Suppressor macrophage treated with lipopolysaccharide for 1 hour (primary cell): ENCODE measurements around the gene LIMCH1.

Experiments used
- DNase-seq, 3 donors: peaks; one replicate each; pipeline ENCODE4 v3.0.0-alpha.2; 2020 to 2022

LIMCH1 gene

DNA sequence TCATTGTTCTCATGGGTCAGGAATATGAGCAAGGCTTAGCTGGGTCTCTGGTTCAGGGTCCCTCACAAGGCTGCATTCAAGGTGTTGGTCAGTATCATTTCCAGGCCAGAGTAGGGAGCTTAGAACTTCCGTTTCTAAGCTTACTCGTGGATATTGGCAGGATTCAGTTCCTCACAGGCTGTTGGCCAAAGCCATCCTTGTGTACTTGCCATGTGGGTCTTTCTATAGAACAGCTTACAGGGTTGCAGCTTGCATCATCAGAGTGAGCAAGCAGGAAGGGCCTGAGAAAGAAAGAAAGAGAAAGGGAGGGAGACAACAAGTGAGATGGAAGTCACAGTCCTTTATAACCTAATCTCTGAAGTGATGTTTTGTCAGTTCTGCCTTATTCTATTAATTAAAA lies 5.1 kb upstream of the LIMCH1 start:
- DNase-seq: peak; percentile 43 to 63 (median 56)

DNA sequence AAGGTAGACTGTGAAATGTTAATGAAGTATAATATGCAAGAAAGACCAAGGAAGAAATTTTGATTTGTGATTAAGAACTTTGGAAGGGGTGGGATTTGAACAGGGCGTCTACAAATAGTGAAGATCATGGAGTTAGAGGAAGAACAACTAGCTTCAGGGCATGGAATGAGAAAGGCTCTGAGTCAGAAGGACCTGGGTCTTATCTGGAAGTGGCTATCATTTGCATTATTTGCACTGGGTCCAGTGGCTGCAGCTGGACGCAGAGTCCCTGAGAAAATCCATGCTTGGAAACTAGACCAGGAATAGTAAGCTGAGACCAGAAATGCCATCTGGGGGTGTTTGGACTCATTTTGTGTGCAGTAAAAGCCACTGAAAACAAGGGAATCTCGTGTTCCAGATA lies 4.3 kb upstream of the LIMCH1 start:
- no peak for DNase-seq

DNA sequence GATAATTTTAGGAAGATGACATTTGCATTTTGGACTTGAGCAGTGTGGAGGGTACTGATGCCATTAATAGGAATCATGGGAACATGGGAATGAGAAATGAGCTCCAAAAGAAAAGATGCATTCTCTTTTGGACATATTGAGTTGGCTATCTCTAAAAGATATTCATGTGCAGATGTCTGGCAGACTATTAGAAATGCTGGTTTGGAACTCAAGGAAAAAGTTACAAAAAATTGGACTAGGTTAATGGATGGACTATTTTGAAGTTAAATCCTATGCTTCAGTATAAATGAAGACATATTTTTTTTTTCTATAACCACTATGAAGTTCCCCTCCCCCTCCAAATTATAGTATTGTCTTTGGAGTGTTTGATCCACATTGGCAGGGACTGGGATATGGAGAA lies 3.6 kb upstream of the LIMCH1 start:
- DNase-seq: no peak

DNA sequence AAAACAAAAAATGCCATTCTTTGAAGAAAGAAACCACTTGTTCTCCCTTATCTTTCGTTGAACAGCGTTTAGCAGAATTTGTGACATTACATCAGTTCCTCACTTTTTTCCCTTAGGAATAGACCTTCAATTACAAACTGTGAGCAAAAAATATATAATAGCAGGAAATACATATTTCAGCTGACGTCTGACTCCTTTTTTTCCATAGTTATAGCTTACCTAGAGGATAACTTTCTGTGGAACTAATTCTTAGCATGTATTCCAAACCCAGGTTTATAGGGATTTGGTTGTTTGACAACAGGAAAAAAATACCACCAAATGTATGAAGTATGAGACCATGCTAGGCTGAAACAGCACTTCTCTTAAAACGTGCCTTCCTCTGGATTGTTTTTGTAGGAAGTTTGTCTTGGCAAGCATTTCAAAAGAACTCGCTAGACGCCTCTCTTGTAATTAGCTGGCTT lies 2.0 kb upstream of the LIMCH1 start:
- no peak for DNase-seq

DNA sequence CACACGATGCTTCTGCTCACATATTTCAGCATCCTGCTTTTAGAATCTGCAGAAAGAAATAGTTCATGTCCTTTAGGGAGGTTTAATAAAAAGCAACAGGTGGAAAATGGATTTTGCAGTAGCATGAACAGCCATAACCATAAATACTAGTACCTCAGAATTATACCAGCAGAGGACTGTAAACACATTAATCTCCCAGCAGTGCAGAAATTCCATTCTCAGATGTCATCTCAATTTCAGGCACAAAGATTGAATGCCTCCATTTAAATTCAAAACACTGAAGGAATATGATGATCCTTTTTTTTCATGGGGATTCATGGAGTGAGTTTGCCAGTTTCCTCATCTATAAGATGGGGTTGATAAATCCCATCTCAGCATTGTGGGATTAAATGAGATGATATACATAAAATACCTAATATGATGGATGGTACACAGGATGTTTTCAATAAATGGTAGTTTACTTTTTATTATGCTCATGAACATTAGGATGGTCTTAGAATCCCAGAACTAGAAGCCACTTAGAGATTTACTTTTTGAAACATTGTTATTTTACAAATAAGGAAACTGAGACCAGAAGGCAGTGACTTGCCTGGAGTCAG lies 566 bp upstream of the LIMCH1 start:
- DNase-seq: no peak

DNA sequence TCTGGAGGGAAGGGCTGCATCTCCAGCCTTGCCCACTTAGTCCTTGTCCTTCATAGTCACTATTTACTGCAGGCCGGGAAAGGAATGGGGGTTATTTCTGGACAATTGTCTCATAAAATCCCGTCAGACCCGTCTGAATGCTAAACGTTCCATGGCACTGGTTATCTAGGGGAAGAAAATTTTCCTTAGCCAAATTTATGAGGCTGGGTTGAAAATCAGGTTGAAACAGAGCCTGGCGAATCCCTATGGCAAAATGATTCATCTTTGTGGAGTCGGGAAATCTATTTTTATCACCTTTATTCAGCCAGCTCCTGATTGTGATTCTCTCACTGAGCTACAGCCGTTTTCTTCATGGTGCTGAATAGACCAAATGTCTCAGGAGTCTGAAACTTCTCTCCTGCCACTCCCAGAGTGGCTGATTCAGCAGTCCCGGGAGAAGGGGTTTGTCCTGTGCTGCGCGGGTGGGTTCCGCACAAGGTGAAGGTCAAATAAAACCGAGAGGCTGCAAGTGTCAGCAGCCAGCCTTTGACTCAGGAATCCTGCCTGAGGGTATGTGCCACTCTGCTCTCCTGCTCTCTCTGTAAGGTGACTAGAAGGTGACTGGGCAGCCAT lies 1.0 kb downstream of the LIMCH1 start:
- DNase-seq: no peak

DNA sequence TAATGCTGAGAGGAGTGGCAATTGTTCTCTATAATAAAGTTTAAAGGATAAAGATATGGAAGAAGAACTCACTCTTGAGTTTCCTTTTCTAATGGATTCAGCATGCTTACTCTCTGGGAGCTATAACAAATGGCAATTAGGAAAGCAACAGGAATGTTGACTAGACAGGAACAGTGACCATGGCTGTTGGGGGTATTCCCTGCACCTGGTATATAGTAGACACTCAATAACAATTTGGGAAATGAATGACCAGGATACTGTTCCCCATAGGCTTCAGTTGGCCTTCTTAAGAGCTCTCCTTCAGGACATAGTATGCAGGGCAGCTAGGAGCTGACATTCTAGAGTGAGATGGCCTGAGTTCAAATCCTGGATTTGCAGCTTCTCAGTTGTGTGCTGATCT lies 1.8 kb downstream of the LIMCH1 start:
- DNase-seq: no peak

DNA sequence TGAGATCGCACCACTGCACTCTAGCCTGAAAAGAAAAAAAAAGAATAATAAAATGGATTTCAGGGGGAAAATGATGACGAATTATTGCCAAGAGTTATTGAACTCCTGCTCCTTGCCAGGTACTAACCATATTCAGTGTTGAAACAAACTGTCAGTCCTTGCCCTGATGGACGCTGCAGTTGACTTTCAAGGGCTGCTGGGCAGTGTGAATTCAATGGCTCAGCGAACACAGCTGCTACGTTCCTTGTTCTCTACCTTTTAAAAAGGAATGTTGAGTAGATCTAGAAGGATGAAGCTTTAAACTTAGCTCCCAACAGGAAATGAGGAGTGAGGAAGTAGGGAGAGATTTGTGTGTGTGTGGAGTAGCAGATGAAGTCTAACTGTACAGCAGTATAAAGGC lies 2.7 kb downstream of the LIMCH1 start:
- no peak for DNase-seq

DNA sequence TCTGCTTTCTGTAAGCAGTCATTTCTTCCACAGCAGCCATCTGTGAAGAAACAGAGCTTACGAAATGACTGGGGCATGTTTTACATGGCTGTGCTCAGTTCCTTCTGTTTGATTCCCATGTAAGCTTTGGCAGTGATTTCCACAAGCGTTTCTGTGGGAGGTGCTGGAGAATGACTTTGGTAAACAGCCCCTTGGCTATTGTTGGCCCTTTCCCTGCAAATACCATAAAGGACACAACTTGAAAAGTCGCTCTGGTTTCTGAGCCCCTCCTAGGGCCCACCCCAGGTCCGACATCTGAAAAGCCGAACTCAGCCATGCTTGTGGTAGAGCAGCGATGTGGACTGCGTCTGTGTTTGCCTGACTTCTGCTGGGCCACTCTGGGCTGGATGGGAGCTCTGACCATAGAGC lies 3.7 kb downstream of the LIMCH1 start:
- DNase-seq: no peak

DNA sequence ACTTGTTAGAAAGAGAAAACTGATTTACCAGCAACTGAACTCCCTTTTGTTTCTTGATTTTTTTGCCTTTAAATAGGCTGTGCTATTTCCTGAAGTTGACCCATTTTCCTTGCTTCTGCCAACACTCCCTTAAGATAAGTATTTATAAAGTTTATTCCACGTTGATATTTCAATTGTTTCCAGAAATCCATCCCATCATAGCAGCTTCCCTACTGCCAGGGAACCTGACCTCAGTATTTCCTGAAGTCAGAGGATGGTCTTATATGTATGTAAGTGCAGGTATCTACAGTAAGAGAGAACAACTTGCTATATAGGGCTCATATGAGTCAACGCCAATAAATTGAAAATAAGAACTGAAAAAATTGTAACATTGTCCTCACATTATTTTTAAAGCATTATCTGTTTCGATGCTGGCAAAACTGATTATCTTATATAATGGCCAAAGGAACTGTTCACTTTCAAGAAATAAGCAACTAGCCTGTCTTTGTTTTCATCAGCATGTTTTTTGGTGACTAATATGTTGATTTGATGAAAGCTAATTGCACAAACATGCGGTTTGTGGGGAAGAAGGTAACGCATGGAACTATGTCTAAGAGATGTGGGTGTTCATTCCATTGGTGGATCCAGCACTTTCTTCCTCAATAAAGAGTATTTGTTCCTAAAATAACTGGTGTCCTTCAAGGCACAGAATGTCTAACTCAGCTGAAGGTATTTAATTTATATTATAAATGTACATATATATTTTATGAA lies 4.7 kb downstream of the LIMCH1 start:
- peak in 1 of 3 donors; percentile 31 for DNase-seq

DNA sequence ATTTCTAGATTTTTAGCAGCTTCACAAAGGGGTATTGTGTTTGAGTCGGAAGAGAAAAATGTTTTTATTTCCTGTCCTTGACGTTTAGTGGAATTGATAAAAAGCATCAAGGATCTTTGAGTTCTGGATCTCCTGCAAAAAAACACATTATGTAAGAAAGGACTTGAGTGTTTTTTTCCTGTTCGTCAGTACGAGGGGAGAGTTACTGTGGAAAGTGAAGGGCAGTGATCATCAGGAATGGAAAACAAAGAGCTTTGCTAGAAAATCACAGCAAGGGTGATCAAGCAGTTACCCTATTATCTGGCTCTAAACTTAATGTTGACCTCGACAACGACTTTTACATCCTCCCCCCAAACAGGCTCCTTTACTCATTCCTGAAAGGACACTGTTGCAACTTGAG lies 7.3 kb downstream of the LIMCH1 start:
- DNase-seq: no peak

DNA sequence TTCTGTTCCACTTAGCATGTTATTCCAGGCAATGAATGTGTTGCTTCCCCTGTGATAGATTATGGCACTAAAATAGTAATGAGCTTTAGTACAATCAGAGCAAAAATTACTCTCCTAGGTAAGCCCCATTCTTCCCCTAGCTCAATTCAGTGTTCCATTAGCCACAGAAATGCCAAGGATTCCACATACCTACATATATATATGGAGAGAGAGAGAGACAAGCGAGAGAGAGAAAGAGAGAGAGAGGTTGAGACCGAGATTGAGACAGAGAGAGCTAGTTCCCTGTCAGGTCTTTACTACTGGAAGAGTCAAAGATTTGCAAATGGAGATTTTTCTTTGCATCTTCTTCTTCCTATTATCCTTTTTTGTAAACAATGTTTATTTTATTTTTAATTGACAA lies 8.7 kb downstream of the LIMCH1 start:
- DNase-seq: no peak

DNA sequence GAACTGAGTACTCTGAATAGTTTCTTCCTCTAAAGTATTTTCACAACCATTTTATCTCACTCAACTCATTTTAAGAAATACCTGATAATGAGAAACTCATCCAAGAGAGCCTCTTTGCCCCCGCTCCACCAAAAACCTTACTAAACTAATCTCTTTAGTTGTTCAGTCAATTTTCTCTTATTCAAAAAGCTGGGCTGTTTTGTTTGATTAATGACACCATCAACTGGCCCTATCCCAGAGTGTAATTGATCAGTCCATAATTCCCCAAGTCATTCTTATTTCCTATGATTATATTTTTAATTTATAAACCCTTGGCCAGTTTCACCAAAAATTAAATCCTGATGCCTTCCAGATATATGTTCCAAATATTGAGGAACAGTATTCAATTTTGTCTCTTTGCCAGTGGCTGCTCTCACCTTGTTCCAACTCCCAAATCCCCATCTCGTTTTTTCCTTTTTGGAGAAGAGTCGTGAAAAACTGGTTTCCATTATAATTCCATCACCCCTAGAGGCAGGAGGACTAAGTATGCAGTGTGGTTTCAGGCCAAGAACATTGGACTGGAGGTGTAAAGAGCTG lies 10.4 kb downstream of the LIMCH1 start:
- DNase-seq: no peak

DNA sequence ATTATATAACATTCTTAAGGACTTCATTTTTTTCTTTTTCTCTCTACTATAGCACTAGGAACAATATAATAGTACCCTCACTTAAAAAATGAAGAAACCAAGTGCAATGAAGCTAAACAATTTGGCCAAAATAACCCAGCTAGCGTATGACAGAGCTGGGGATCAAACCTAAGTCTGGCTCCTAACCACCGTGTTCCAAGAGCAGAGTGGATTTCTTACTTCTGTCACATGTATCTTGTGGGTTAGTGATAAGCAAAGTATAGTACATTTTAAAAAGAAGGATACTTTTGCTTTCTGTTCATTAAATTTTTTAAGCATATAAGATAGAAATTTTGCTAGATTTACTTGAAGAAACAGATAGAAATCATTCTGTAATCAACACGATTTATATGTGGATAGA lies 11.5 kb downstream of the LIMCH1 start:
- no peak for DNase-seq

DNA sequence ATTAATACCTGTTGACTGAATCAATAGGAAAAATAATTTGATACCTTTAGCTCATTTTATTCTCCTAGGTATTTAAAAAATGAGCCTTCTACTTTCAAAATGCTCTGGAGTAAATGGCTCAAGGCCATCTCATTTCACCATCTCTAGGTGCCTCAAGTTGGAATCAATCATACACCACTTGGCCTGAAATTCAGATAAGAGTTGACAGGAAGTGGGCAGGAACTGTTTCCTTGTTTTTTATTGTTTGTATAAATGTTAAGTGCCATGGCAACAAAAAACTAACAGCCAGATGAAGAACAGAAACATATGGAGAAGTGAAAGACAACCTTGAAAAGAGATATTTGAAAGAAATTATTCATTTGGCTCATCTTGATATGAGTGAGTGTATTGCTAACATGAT lies 12.4 kb downstream of the LIMCH1 start:
- DNase-seq: no peak

DNA sequence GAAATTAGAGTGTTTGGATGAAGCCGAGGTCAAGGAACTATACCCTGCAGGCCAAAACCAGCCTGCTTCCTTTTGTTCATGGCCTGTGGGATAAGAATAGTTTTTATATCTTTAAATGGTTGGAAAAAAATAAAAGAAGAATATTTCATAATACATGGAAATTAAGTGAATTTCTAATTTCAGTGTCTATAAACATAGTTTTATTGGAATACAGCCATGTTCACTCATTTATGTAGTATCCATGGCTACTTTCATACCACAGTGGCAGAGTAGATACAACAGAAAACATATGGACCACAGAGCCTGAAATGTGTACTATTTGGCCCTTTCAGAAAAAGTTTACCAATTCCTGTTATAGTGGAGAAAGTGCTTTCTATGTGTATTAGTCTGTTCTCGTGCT lies 13.6 kb downstream of the LIMCH1 start:
- DNase-seq: no peak

DNA sequence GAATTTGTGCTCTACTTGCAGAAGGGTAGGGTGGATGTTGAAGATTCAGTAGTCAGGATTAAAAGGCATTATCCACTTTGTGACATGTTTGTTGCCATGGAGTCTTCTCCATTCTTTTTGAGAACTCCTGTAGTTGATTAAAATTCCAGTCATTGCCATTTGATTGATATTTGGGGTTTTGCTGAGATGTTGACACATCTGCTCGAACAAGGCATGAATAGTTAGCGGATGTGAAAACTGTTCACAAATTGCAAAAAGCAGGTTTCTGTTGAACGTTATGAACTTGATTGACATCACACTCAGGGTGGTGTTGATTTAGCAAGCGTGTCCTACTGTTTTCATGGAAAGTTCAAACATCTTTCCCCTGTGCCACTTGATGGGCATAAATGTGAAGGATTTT lies 16.9 kb downstream of the LIMCH1 start:
- DNase-seq: no peak

DNA sequence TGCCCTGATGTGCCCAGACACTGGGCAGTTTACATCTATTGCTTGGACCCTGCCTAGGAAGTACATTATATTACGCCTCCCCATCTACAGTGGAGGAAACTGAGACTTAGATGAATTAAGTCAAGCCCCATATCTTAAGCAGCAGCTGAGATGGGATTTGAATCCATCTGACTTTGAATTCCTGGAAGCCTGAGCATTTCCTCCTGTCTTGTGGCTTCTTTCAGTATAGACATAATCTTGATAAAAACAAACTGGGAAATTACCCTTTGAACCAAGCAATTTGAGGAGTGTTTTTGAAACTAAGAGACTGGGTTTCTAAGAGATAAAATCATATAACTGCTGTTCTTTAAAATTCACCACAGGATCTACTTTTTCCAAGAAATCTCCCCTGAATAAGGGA lies 18.6 kb downstream of the LIMCH1 start:
- no peak for DNase-seq

DNA sequence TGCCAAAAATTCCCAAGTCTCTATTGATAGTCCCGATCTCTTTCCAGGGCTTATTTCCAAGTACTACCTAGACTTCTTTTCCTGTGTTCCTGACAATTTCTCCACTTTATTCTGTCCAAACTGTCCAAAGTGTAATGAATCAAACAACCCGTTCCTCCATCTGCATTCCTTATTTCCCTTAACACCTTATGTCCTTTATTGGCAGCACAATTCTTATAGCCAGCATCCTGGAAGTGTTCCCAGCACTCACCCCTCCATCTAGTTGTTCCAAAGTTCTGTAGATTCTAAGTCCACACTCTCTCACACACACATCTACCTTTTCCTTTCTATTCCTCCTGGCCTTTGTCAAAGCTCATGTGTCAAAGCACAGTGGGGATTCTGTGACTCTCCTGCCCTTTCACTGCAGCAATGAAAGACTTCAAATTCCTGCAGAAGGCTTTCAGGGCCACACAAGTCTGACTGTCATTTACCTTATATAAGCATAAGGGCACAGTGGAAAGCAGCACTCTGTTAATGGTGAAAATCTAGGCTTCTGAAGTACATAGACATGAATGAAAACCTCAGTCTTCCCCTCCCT lies 22.1 kb downstream of the LIMCH1 start:
- no peak for DNase-seq

DNA sequence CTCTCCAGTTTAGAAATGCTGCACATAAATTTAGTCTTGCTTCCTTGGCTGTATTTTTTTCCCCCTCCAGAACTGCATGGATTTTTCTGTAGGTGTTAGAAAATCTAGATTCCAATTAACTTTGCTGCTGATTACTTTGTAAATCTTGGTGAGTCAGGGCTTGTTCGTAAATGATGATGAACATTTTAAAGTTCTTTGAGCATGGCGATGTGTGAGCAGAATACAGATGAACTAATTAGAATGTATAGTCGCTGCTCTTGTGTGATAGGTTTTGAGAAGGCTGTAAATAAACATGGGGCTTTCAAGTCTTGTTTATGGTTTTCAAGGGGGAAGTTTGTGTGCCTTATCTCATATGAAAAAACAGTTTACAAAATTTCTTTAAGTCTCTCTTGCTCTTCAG lies 23.3 kb downstream of the LIMCH1 start:
- no peak for DNase-seq

DNA sequence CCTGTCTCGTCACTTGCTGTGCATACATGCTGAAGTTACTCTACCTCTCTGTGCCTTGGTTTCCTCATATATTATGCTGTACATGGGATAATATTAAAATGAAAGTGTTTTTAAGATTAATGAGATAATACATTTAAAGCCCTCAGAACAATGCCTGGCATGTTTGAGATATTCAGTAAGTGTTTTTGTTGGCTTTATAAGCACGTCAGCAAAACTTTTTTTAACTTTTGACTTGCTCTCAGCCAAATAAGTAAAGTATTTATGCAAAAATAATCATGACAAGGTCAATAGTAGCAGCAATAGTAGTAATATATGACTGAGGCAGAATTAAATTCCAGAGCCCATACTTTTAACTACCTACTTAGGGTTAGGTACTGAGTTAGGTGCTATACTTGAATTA lies 29.2 kb downstream of the LIMCH1 start:
- DNase-seq: no peak

DNA sequence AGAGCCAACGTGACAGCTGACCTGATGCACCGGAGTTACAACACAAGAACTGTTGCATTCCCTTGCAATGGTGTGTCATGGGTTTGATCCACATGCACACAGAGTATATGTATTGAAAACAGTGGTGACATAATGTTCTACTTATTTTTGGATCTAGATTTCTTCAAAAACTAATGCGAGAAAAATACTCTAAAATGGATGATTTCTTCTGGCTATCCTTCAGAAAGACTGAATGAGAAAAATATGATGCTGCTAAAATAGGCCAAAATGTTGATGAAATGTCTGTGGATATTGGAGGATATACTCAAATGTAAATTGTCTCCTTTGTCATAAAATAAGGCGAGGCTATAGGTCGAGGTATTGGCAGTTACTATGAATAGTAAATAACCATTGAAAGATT lies 30.4 kb downstream of the LIMCH1 start:
- no peak for DNase-seq

DNA sequence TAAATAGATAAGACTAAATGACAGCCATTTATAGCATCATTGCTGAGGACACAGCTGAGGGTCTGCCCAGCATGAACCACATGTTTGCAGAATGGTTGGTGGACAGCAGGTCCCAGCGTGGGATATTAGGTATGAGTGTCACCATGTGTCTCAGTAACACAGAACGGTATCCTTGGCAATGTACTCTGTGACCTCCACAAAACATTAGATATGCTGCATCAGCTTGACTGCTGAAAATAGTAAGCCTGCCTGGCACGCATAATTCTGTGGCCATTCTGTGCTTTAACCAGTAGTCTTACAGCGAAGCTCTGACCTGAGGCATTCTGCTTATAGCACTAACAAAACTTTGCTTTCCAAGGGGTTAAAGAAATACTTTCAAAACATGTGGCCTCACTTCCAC lies 32.0 kb downstream of the LIMCH1 start:
- DNase-seq: no peak

DNA sequence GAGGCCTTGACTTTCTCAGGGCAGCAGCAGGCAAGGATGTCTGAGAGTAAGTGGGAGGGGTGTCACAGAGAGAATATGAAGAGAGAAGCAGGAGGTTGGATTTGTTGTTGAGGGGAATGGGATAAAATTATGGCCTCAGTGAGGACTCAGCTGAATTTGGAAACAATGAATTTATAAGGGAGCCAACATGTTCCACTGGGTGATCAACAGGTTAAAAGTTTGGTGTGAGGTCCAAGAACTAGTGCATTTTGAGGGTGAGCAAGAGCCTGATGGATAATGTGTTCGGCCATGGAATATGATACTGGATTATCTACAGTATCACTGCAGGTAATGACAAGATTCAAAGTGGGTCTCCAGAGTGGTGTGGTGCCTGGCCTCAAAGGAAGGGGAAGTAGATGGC lies 33.5 kb downstream of the LIMCH1 start:
- DNase-seq: no peak
